ENCODE results near the gene ITPR1. TPM values are rescaled to one million over a fixed set of nuclear protein-coding genes. Genes with fewer than 3 reads are reported as not detected.

The ITPR1 gene
- total RNA-seq, 4 donors from 2014 or later = 56.1 to 71.2 (median 61.9) TPM

GRCh38 chr3:4680871-4681300 lies 187.7 kb downstream of the ITPR1 start:
- Histone ChIP-seq H3K27ac (no peak overlapping the region), H3K9me3 (no peaks in the 10 kb centered on the region), H3K36me3 (peaks cover 0 to 62% (median 8%) of the 10 kb centered on the region in 3 donors), H3K4me1 (no peaks in the 10 kb centered on the region), H3K4me3 (no peak overlapping the region), H3K27me3 (no peaks in the 10 kb centered on the region)
- WGBS, 2 donors = 91 to 96% methylated on average over 2 of the region's 2 CpGs
- TF ChIP-seq EP300 (IDR thresholded peaks at IDR 0.05) (no peak), CTCF (IDR thresholded peaks at IDR 0.05) (no peak), POLR2A (IDR thresholded peaks at IDR 0.05) (no peak)
- no peak for DNase-seq (ENCODE audit: low spot score in 2 of 2)

GRCh38 chr3:4681301-4681700 lies 188.2 kb downstream of the ITPR1 start:
- Histone ChIP-seq H3K4me1 (no peaks in the 10 kb centered on the region), H3K27me3 (no peaks in the 10 kb centered on the region), H3K27ac (no peak overlapping the region), H3K9me3 (no peaks in the 10 kb centered on the region), H3K4me3 (no peak overlapping the region), H3K36me3 (peaks cover 0 to 62% (median 8%) of the 10 kb centered on the region in 3 donors)
- no peak for DNase-seq (ENCODE audit: low spot score in 2 of 2)
- TF ChIP-seq CTCF (IDR thresholded peaks at IDR 0.05) = no peak
- TF ChIP-seq POLR2A (IDR thresholded peaks at IDR 0.05) = no peak
- no peak for TF ChIP-seq EP300 (IDR thresholded peaks at IDR 0.05)

GRCh38 chr3:4684117-4684516 lies 191.0 kb downstream of the ITPR1 start:
- no peaks in the 10 kb centered on the region for H3K4me1 ChIP-seq
- DNase-seq (ENCODE audit: low spot score in 2 of 2) = no peak
- H3K27me3 ChIP-seq = no peaks in the 10 kb centered on the region
- H3K27ac ChIP-seq = no peak overlapping the region
- no peak overlapping the region for H3K4me3 ChIP-seq
- TF ChIP-seq CTCF (IDR thresholded peaks at IDR 0.05) (no peak), EP300 (IDR thresholded peaks at IDR 0.05) (no peak), POLR2A (IDR thresholded peaks at IDR 0.05) (no peak)
- H3K9me3 ChIP-seq = peaks cover 0 to 5% (median 0%) of the 10 kb centered on the region in 4 donors
- 65 to 70% methylated on average over 1 of the region's 1 CpG for WGBS, 2 donors
- H3K36me3 ChIP-seq = peaks cover 0 to 67% (median 8%) of the 10 kb centered on the region in 3 donors

GRCh38 chr3:4684976-4685375 lies 191.8 kb downstream of the ITPR1 start:
- peaks cover 0 to 13% (median 0%) of the 10 kb centered on the region in 4 donors for H3K9me3 ChIP-seq
- DNase-seq (ENCODE audit: low spot score in 2 of 2) = no peak
- peaks cover 0 to 73% (median 8%) of the 10 kb centered on the region in 3 donors for H3K36me3 ChIP-seq
- no peak overlapping the region for H3K4me3 ChIP-seq
- no peaks in the 10 kb centered on the region for H3K27me3 ChIP-seq
- 92 to 97% methylated on average over 10 of the region's 10 CpGs for WGBS, 2 donors
- no peak overlapping the region for H3K27ac ChIP-seq
- TF ChIP-seq POLR2A (IDR thresholded peaks at IDR 0.05) (no peak), CTCF (IDR thresholded peaks at IDR 0.05) (no peak), EP300 (IDR thresholded peaks at IDR 0.05) (no peak)
- H3K4me1 ChIP-seq = no peaks in the 10 kb centered on the region

- Histone ChIP-seq H3K36me3 (peaks cover 0 to 82% (median 8%) of the 10 kb centered on the region in 3 donors), H3K9me3 (peaks cover 0 to 20% (median 2%) of the 10 kb centered on the region in 4 donors), H3K27me3 (no peaks in the 10 kb centered on the region), H3K4me1 (no peaks in the 10 kb centered on the region), H3K4me3 (no peak overlapping the region), H3K27ac (no peak overlapping the region)
- no peak for DNase-seq (ENCODE audit: low spot score in 2 of 2)
- 84 to 95% methylated on average over 10 of the region's 10 CpGs for WGBS, 2 donors
- TF ChIP-seq CTCF (IDR thresholded peaks at IDR 0.05) (no peak), POLR2A (IDR thresholded peaks at IDR 0.05) (no peak), EP300 (IDR thresholded peaks at IDR 0.05) (no peak)
Measured at GRCh38 chr3:4685673-4686345, 192.7 kb downstream of the ITPR1 start.
